Right kidney (tissue), 1 donor: ENCODE data around the gene EMILIN2.

Experiments
- DNase-seq: peaks from one replicate; pipeline ENCODE4 v3.0.0-alpha.2; 2016

The EMILIN2 gene

GRCh38 chr18:2874765-2875164 lies 28.0 kb downstream of the EMILIN2 start:
- DNase-seq: no peak

GRCh38 chr18:2878656-2879330 lies 32.0 kb downstream of the EMILIN2 start:
- DNase-seq: no peak

- no peak for DNase-seq
Observed at GRCh38 chr18:2879889-2880288, 33.1 kb downstream of the EMILIN2 start.

- DNase-seq: no peak
Observed at GRCh38 chr18:2880473-2880872, 33.7 kb downstream of the EMILIN2 start.

- peak; percentile 46 for DNase-seq
Observed at GRCh38 chr18:2881088-2881839, 34.5 kb downstream of the EMILIN2 start.

- DNase-seq: no peak
Observed at GRCh38 chr18:2881840-2882195, 35.0 kb downstream of the EMILIN2 start.

GRCh38 chr18:2882201-2882600 lies 35.4 kb downstream of the EMILIN2 start:
- no peak for DNase-seq

GRCh38 chr18:2883076-2883735 lies 36.4 kb downstream of the EMILIN2 start:
- no peak for DNase-seq

- DNase-seq: no peak
Observed at GRCh38 chr18:2884706-2885285, 38.0 kb downstream of the EMILIN2 start.

GRCh38 chr18:2887470-2887869 lies 40.7 kb downstream of the EMILIN2 start:
- DNase-seq: no peak

GRCh38 chr18:2889761-2890192 lies 43.0 kb downstream of the EMILIN2 start:
- no peak for DNase-seq

GRCh38 chr18:2890606-2891005 lies 43.8 kb downstream of the EMILIN2 start:
- DNase-seq: no peak

GRCh38 chr18:2891526-2892431 lies 45.0 kb downstream of the EMILIN2 start:
- DNase-seq: no peak

GRCh38 chr18:2893056-2893455 lies 46.2 kb downstream of the EMILIN2 start:
- DNase-seq: no peak

GRCh38 chr18:2893676-2894075 lies 46.9 kb downstream of the EMILIN2 start:
- DNase-seq: no peak

GRCh38 chr18:2894131-2894840 lies 47.5 kb downstream of the EMILIN2 start:
- no peak for DNase-seq

- DNase-seq: no peak
Observed at GRCh38 chr18:2894841-2895370, 48.1 kb downstream of the EMILIN2 start.

- no peak for DNase-seq
Observed at GRCh38 chr18:2895391-2895790, 48.6 kb downstream of the EMILIN2 start.

- no peak for DNase-seq
Observed at GRCh38 chr18:2896990-2897389, 50.2 kb downstream of the EMILIN2 start.

GRCh38 chr18:2897448-2898185 lies 50.8 kb downstream of the EMILIN2 start:
- DNase-seq: no peak
